B cell (primary cell): ENCODE results near the gene KDM5A. TPM values are rescaled to one million over a fixed set of nuclear protein-coding genes. Genes with fewer than 3 reads are reported as not detected.

Experiments used
- ATAC-seq: fragments of 200-7000 bp; cut with Tn5 transposase; one replicate; pipeline ENCODE4 v1.10.0; 2021; ENCODE audit warnings: low read depth, mild to moderate bottlenecking, moderate number of reproducible peaks, moderate library complexity
- CTCF ChIA-PET: fragments of 350-600 bp; sonication (Branson Sonifier 250); formaldehyde crosslinking; loops from one replicate; lab custom pipeline; 2021; ENCODE audit warnings: antibody characterized with exemption, inconsistent platforms; lab: Charles Lee
- POLR2A ChIA-PET: fragments of 350-600 bp; sonication (Branson Sonifier 250); formaldehyde crosslinking; loops from one replicate; lab custom pipeline; 2021; ENCODE audit warnings: antibody characterized with exemption; lab: Charles Lee
- DNase-seq: peaks from one replicate; pipeline ENCODE4 v3.0.0; 2013
- H2AFZ ChIP-seq: 2 replicates; pipeline ENCODE4 v1.6.1; 2012; ENCODE audit warnings: mild to moderate bottlenecking, low read depth, low read length; ENCODE audit not compliant: insufficient read depth, poor library complexity, severe bottlenecking
- H3K27ac ChIP-seq, 2 donors: 1 replicate in 1 of 2; 2 replicates in 1 of 2; pipeline ENCODE4 v1.5.1; 2012 to 2013; ENCODE audit warnings: low read length in 2 of 2, mild to moderate bottlenecking in 2 of 2, moderate library complexity in 1 of 2
- H3K27me3 ChIP-seq, 4 experiments: fragments of 200-600 bp in 1 of 4; sonication (generic) in 1 of 4; replicated peaks in 1 of 4; 1 replicate in 2 of 4; 2 replicates in 2 of 4; pipeline versions ENCODE4 v1.6.1 to v1.7.0; 2013 to 2016; ENCODE audit warnings: low read length in 3 of 4, mild to moderate bottlenecking in 2 of 4, mixed read lengths in 1 of 4, moderate library complexity in 1 of 4; ENCODE audit not compliant: insufficient read depth in 4 of 4, control insufficient read depth in 3 of 4; ENCODE audit errors: control extremely low read depth in 1 of 4
- H3K36me3 ChIP-seq, 2 experiments: replicated peaks in 1 of 2; 1 replicate in 1 of 2; 2 replicates in 1 of 2; pipeline versions ENCODE4 v1.6.1 to v1.7.1; 2013; ENCODE audit warnings: low read length in 1 of 2; ENCODE audit not compliant: insufficient read depth in 2 of 2, control insufficient read depth in 1 of 2; ENCODE audit errors: control extremely low read depth in 1 of 2, extremely low read depth in 1 of 2
- H3K4me1 ChIP-seq, 2 donors: fragments of 200-600 bp in 1 of 2; sonication (generic) in 1 of 2; 1 replicate in 1 of 2; 2 replicates in 1 of 2; pipeline versions ENCODE4 v1.5.1 to v1.6.1; 2013 to 2017; ENCODE audit warnings: low read length in 2 of 2; ENCODE audit not compliant: control insufficient read depth in 2 of 2, insufficient read depth in 2 of 2
- H3K4me2 ChIP-seq: replicated peaks from 2 replicates; pipeline ENCODE3; 2012; ENCODE audit warnings: mild to moderate bottlenecking, low read depth, low read length; ENCODE audit not compliant: poor library complexity, severe bottlenecking
- H3K4me3 ChIP-seq, 5 experiments: fragments of 200-600 bp in 1 of 5; sonication (generic) in 1 of 5; 1 replicate in 3 of 5; 2 replicates in 2 of 5; pipeline versions ENCODE4 v1.5.1 to v1.7.0; 2011 to 2016; ENCODE audit warnings: low read length in 4 of 5, mild to moderate bottlenecking in 4 of 5, low read depth in 2 of 5, control low read depth in 1 of 5, moderate library complexity in 1 of 5; ENCODE audit not compliant: insufficient read depth in 1 of 5; ENCODE audit errors: control extremely low read depth in 1 of 5, extremely low read depth in 1 of 5
- H3K79me2 ChIP-seq: fragments of 200-600 bp; sonication (generic); one replicate; pipeline ENCODE4 v1.6.0; 2016; ENCODE audit warnings: low read length; ENCODE audit not compliant: control insufficient read depth, insufficient read depth
- H3K9ac ChIP-seq: fragments of 200-600 bp; sonication (generic); 2 replicates; pipeline ENCODE4 v1.6.1; 2017; ENCODE audit warnings: mild to moderate bottlenecking, low read length, moderate library complexity
- H3K9me3 ChIP-seq, 3 donors: one replicate each; pipeline versions ENCODE4 v1.6.1 to v1.7.1; 2013; ENCODE audit warnings: low read length in 2 of 3; ENCODE audit not compliant: control insufficient read depth in 2 of 3, insufficient read depth in 1 of 3; ENCODE audit errors: control extremely low read depth in 1 of 3
- H4K20me1 ChIP-seq: 2 replicates; pipeline ENCODE4 v1.6.0; 2012; ENCODE audit warnings: mild to moderate bottlenecking, low read length; ENCODE audit not compliant: insufficient read depth, control insufficient read depth, poor library complexity, severe bottlenecking
- H3K27ac Mint-ChIP-seq: one replicate; pipeline ENCODE4 v1.8.0; 2021; ENCODE audit warnings: mixed read lengths
- H3K27me3 Mint-ChIP-seq: one replicate; pipeline ENCODE4 v1.8.0; 2021; ENCODE audit warnings: mixed read lengths
- H3K4me1 Mint-ChIP-seq: one replicate; pipeline ENCODE4 v1.8.0; 2021; ENCODE audit warnings: mixed read lengths
- H3K4me3 Mint-ChIP-seq: one replicate; pipeline ENCODE4 v1.8.0; 2021; ENCODE audit warnings: mixed read lengths
- H3K9me3 Mint-ChIP-seq: one replicate; pipeline ENCODE4 v1.8.0; 2022; ENCODE audit warnings: mixed read lengths; ENCODE audit not compliant: insufficient read depth
- CTCF ChIP-seq: fragments of 200-600 bp; IDR thresholded peaks from one replicate; pipeline ENCODE4 v1.8.0; 2022; ENCODE audit warnings: antibody characterized with exemption, mild to moderate bottlenecking
- EZH2 ChIP-seq: IDR thresholded peaks from 2 replicates; pipeline ENCODE4 v1.6.1; 2012; ENCODE audit warnings: borderline replicate concordance, low read depth, mild to moderate bottlenecking, moderate library complexity, low read length; ENCODE audit not compliant: insufficient read depth, poor library complexity, severe bottlenecking
- WGBS: methylation state at CpG from one replicate; pipeline ENCODE4 v1.1.5; 2013; ENCODE audit warnings: missing lambda C conversion rate; ENCODE audit not compliant: insufficient coverage; 5-methylcytosine and 5-hydroxymethylcytosine counted together
- intact Hi-C: fragments of 100-400 bp; cut with micrococcal nuclease; formaldehyde crosslinking; loops from one replicate; pipeline ENCODE4 v1.10.0; 2022
- polyA plus RNA-seq: library from polyadenylated mRNA; depleted of rRNA; stranded (reverse); fragments of >200 nt; gene quantifications from 2 replicates; pipeline ENCODE4 v1.2.3, GENCODE V29; 2012
- total RNA-seq, 2 donors: library from RNA; stranded (reverse); fragments of 120-200 nt in 1 of 2; gene quantifications; 1 replicate in 1 of 2; 2 replicates in 1 of 2; pipeline versions ENCODE4 v1.2.3 to v1.2.4, GENCODE V29; 2013 to 2022

The KDM5A gene
- total and polyA plus RNA-seq, 2 donors (not counting 1 experiment from before 2014, with no cell fraction given), result 13.0 to 171 TPM

DNA sequence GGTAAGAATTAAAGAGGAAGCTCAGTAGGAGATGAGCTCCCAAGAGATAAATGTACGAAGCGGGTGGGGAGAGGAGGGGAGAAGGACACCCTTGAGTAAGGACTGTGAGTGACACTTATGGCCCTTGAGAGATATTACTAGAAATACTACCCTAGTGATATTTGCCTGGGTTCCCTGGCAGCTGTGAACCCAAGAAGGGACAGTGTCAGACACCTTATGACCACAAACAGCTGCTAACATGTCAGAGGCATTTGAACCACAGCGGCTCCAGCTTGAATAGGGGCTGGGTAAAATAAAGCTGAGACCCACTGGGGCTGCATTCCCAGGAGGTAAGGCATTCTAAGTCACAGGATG lies 155.5 kb downstream of the KDM5A start:
- Histone ChIP-seq H3K9ac (no peak overlapping the region), H3K27ac (no peak overlapping the region), H4K20me1 (no peaks in the 10 kb centered on the region), H2AFZ (no peak overlapping the region), H3K4me2 (no peak overlapping the region), H3K9me3 (peaks cover 0 to 26% (median 3%) of the 10 kb centered on the region in 3 donors), H3K4me3 (no peak overlapping the region), H3K27me3 (no peaks in the 10 kb centered on the region), H3K79me2 (no peaks in the 10 kb centered on the region), H3K36me3 (no peaks in the 10 kb centered on the region), H3K4me1 (no peaks in the 10 kb centered on the region)
- 0% methylated on average over 1 of the region's 3 CpGs for WGBS
- H3K4me1 Mint-ChIP-seq, result no peaks in the 10 kb centered on the region
- peaks cover 9% of the 10 kb centered on the region for H3K9me3 Mint-ChIP-seq
- POLR2A ChIA-PET, result no interaction called here
- no peak overlapping the region for H3K27ac Mint-ChIP-seq
- no peak overlapping the region for H3K4me3 Mint-ChIP-seq
- H3K27me3 Mint-ChIP-seq, result peaks cover 31% of the 10 kb centered on the region
- DNase-seq (no peak), ATAC-seq (no peak)
- TF ChIP-seq EZH2, result no peak
- no peak for TF ChIP-seq CTCF
- CTCF ChIA-PET, result no interaction called here
- intact Hi-C loops, result no loop called here

GRCh38 chr12:232731-233614 lies 156.1 kb downstream of the KDM5A start:
- Histone ChIP-seq H3K27me3 (no peaks in the 10 kb centered on the region), H3K27ac (no peak overlapping the region), H3K79me2 (no peaks in the 10 kb centered on the region), H3K9me3 (peaks cover 0 to 26% (median 3%) of the 10 kb centered on the region in 3 donors), H3K36me3 (no peaks in the 10 kb centered on the region), H2AFZ (no peak overlapping the region), H4K20me1 (no peaks in the 10 kb centered on the region), H3K9ac (no peak overlapping the region), H3K4me2 (no peak overlapping the region), H3K4me1 (no peaks in the 10 kb centered on the region), H3K4me3 (no peak overlapping the region)
- Mint-ChIP-seq H3K27ac (no peak overlapping the region), H3K4me3 (no peak overlapping the region), H3K4me1 (no peaks in the 10 kb centered on the region), H3K9me3 (peaks cover 9% of the 10 kb centered on the region), H3K27me3 (peaks cover 29% of the 10 kb centered on the region)
- no peak for ATAC-seq
- DNase-seq, result no peak
- POLR2A ChIA-PET, result no interaction called here
- no peak for TF ChIP-seq EZH2
- TF ChIP-seq CTCF, result no peak
- intact Hi-C loops, result no loop called here
- 73% methylated on average over 17 of the region's 19 CpGs for WGBS
- CTCF ChIA-PET, result no interaction called here
